ENCODE results near the gene GLRA1.

- TF ChIP-seq CTCF (IDR thresholded peaks at IDR 0.05) (no peak), EP300 (IDR thresholded peaks at IDR 0.05) (no peak), POLR2AphosphoS5 (IDR thresholded peaks at IDR 0.05) (no peak)
Observed at GRCh38 chr5:151901611-151902010, 23.0 kb downstream of the GLRA1 start.
